ENCODE results near the gene LRP4.
A peak's percentile ranks its signal among the peaks of the same experiment; 100 is the strongest.

The LRP4 gene

DNA sequence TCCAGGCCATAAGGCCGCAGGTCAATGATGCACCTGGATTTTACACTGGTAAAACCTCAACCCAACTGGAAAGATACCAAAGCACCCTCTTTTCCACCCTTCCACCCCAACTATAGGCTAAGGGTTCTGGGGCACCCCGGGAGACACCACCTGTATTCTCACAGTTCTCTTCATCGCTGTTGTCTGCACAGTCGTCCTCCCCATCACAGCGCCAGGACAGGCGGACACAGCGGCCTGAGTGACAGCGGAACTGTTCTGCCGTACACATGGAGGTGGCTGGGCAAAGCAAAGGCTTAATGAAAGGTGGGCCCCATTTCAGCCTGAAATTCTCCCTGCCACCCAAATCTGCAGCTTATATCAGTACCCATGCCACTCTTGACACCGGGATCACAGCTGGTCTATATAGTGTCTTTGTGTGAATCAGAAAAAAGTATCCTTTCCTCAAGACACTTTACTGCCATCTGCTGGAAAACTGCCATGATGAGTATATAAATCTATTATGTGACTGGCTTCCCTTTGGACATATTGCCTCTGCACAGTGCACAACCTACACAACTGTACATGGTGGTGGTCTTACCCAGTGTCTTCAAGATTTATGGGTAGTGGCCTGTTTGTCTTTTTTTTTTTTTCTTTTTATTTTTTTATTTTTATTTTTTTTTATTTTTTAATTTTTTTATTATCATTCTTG, 21.5 kb downstream of the LRP4 start:
- no peak for DNase-seq (ENCODE audit: low read depth in 4 of 4, low spot score in 1 of 4)

DNA sequence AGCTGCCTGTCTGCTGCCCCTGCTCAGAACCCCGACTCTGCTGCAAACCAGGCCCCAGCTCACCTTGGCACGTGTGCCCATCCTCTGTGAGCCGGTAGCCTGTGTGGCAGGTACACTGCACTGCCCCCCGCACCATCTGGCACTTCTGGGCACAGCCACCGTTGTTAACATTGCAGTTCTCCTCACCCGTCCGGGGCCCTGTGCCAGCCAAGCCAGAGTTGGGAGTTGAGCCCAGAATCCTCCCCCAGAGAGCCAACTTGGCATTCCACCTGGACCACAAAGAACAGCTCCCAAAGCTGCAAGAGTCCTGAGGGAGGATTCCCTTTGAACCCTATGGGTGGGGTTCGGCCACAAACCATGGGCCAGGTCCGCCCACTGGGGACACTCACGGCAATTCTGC, 22.5 kb downstream of the LRP4 start:
- DNase-seq (ENCODE audit: low read depth in 4 of 4, low spot score in 1 of 4): no peak

DNA sequence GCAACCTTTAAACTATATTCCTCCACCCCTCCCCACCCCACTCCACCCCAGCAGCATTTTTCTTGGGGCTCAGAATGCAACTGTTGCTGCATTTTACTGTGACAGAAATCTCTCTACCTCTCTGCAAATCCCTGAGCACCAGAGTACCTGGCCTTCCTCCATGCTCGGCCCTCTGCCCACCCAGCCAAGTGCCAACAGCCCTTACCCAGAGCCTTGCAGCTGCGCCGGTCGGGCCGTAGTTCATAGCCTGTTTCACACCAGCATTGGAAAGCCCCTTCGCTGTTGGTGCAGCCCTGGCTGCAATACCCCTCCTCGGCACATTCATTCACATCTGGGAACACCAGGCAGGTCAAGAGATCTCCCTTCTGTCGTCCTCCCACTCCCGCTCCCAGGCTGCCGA, 23.4 kb downstream of the LRP4 start:
- no peak for DNase-seq (ENCODE audit: low read depth in 4 of 4, low spot score in 1 of 4)

DNA sequence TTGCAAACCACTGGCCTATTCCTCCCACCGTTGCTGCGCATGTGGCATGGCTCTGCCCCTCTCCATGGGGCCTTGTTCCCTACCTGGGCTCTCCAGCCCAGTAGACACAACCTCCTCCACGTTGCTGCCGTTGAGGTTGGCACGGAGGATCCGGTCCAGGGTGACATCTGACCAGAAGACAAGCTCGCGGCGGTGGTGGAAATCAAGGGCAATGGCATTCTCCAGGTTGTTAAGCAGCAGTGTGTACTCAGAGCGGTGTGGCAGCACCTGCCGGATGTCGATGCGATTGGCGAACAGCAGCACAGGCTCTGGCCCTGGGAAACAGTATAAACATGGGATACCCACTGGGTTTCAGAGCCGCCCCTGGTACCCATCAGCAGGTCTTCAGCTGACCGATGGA, 23.8 kb downstream of the LRP4 start:
- no peak for DNase-seq (ENCODE audit: low read depth in 4 of 4, low spot score in 1 of 4)

DNA sequence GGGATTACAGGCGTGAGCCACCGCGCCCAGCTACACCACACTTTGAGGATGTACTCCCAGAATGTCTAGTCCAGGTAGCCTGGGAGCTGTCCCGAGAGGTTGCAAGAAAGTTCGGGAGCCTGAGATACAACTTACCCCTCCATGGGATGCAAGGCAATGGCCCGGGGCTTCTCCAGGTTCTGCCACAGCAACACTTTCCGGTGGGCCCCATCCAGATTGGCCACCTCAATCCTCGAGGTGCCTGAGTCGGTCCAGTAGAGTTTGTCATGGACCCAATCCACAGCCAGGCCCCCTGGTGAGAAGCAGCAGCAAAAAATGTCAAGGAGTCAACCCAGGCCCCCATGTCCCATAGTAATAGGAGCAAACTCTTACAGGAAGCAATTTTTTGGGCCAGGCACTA, 25.5 kb downstream of the LRP4 start:
- DNase-seq (ENCODE audit: low read depth in 4 of 4, low spot score in 1 of 4): no peak

DNA sequence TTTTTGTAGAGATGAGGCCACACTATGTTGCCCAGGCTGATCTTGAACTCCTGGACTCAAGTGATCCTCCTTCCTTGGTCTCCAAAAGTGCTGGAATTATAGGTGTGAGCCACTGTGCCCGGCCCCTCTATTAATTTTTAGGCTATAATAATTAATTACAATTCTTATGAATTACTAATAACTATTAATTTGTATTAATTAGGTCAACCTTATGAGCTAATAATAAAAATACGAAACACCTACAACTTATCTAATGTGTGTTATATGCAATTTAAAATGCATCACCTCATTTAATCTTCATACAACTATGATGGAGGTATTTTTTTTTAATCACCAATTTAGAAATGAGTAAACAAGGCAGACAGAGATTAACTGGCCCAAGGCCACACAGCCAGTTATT, 26.2 kb downstream of the LRP4 start:
- no peak for DNase-seq (ENCODE audit: low read depth in 4 of 4, low spot score in 1 of 4)

DNA sequence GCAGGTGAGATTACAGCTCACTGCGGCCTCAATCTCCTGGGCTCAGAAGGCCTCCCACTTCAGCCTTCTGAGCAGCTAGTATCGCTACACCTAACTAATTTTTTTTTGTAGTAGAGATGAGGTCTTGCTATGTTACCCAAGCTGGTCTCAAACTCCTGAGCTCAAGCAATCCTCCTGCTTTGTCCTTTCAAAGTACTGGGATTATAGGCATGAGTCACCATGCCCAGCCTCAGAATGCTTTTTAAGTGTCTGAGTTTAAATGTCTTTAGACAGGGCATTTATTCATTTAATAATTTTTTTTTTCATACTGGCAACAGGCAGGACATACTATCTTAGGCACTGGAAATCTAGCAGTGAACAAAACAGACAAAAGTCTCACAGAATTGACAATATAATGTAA, 27.7 kb downstream of the LRP4 start:
- DNase-seq (ENCODE audit: low read depth in 4 of 4, low spot score in 1 of 4): no peak

DNA sequence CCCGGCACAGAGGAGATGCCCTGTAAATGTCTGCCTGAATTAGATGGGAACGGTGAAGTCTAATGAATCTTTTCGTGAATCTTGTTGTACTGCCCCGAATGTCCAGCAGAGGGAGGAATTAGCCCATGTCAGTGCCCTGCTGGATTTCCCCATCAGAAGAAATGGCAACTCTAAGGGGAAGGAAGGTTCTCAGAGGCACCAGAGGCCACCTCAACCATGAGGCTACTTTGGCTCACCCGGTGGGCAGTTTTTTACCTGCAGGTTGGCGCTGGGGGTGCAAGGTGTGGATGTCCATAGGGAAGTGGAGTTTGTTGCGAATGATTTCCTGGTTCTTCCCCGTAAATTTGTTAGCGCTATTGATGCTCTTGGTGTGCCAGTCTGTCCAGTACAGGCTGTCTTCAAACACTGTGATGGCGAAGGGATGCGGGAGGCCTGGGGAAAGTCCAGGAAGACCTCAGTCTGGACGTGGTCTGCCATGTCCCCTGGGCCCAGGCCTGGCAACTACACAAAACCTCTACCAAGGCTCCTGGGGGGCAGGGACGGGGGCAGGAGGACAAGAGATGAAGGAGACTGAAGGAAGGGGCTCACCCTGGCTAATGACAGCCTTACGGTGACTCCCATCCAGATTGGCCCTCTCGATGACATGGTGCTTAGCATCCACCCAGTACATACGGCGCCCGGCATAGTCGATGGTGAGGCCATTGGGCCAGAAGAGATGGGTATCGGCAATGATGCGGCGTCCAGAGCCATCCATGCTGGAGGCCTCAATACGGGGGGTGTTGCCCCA, 28.5 kb downstream of the LRP4 start:
- DNase-seq (ENCODE audit: low read depth in 4 of 4, low spot score in 1 of 4): peak; percentile 51 to 72 (median 58)

DNA sequence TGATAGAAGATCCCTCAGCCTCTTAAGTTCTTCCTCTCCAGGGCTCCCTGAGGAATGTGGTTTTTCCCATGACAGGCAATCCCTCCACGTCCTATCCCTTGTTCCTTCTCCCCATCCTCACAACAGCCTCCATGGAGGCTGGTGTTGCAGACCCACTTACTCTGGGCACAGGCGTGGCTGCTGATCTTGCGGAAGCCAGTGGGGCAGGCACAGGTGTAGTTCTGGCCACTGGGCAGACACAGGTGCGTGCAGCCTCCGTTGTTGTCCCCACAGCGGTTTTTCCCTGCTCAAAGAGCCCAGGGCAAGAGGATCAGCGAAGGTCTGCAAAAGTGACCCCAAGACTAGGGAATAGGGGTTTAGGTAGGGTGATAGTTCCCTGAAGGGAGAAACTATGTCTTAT, 29.1 kb downstream of the LRP4 start:
- DNase-seq (ENCODE audit: low read depth in 4 of 4, low spot score in 1 of 4): no peak

DNA sequence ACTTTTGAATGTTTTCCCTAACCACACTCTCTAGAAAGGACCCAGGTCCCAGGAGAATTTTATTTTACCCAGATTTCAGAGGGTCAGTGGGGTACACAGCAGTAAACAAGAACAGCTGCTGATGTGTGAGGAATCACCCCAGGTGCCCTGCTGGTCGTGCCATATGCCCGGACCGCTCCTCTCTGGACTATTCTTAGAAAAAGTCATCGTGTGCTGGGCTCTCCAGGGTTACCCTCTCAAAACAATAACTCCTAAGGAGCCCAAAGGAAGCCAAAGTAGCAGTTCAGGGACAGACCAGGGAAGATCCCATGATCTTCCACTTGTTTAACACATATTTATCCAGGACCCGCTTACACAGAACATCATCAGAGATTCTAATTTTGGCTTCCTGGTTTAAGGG, 29.7 kb downstream of the LRP4 start:
- no peak for DNase-seq (ENCODE audit: low read depth in 4 of 4, low spot score in 1 of 4)

DNA sequence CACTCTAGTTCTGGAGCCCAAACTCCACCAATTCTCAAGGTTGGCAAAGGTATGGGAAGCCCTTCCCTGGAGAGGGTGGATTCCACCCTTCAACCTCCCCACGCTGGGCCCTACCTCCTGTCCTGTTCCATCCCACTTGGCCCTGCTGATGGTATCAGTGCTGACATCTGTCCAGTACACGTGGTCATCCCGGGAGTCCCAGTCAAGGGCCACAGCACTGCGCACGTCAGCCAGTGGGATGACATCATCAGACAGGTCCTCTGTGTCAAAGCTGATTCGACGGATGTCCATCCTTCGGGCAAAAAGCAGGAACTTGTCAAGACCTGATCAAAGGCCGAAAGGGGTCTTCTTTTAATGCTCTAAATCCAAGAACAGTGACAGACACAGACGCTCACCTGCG, 32.1 kb downstream of the LRP4 start:
- no peak for DNase-seq (ENCODE audit: low read depth in 4 of 4, low spot score in 1 of 4)

DNA sequence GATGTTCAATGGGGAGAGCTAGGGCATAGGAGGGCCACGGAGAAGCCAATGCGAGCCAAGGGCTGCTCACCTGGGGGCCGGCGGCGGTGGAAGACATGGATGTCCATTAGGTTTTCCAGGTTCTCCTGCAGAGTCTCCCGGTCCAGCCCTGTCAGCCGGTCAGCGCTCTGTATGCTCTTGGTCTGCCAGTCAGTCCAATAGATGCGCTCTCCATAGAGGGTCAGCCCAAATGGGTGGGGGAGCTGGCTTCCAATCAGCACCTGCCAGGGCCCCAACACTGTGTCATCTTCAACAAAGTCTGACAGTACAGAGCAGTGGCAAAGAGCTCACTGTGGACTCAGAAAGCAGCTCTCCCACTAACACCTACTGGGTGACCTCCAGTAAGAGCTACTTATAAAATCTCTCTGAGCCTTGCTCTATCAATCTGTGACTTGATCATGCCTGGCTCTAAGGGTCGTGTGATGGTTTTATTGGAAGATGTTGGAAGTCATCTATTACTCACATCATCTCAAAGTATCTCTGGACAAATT, 39.2 kb downstream of the LRP4 start:
- DNase-seq (ENCODE audit: low read depth in 4 of 4, low spot score in 1 of 4): no peak

DNA sequence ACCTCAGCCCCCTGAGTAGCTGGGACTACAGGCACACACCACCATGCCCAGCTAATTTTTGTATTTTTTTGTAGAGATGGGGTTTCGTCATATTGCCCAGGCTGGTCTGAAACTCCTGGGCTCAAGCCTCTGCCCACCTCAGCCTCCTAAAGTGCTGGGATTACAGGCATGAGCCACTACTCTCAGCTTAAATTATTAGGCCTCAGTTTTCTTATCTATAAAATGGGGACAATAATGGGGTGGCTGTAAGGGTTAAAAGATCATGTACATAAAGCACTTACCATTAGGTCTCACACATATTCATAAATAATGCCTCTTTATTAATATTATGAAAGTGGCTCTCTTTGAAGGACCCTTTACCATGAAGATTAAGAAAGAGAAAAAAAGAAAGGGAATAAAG, 40.8 kb downstream of the LRP4 start:
- no peak for DNase-seq (ENCODE audit: low read depth in 4 of 4, low spot score in 1 of 4)

DNA sequence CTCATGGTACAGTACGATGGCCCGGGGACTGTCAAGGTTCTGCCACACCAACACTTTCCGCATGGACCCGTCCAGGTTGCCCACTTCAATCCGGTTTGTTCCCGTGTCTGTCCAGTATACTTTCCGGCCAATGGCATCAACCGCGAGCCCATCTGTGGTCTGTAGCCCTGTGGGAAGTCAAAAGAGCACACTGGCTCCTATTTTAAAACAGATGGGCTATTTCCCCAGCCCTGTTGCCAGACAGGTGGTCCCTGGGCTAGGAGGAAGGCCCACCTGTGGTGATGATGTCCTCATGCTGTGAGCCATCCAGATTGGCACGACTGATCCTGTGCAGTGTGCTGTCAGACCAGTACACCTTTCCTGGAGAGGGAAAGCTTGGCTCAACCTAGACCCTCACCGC, 41.9 kb downstream of the LRP4 start:
- DNase-seq (ENCODE audit: low read depth in 4 of 4, low spot score in 1 of 4): no peak

DNA sequence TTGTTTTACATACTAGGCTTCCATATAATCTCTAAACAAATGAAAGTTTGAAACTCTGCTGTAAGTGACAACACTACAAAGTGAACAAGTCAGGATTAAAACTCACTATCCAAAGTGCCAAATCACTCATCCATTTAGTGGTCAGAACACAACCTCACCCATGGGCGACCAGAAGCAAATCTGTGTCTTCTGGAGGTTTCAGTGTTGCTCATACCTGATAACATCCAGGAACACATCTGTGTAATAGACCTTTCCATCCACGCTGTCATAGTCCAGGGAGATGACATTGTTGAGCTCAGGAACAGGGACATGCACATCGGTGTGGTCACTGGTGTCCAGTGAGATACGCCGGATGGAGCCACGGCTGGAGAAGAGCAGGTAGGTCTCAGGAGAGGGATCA, 43.8 kb downstream of the LRP4 start:
- DNase-seq (ENCODE audit: low read depth in 4 of 4, low spot score in 1 of 4): no peak

DNA sequence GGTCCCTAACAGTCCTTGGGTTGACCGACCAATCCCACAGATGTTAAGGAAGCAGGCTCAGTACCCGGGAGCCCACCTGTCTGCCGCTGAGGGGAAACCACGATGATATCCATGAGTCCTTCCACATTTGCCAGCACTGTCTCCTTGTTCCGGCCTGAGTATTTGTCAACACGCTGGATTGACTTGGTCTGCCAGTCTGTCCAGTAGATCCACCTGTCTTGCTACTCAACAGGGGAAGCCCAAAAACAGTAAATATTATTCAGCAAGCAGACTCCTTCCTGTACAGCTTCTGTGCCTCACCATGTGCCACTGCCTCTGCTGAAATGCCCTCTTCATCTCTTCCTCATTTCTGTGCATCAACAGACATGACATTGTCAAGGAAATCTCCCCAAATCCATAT, 49.4 kb downstream of the LRP4 start:
- no peak for DNase-seq (ENCODE audit: low read depth in 4 of 4, low spot score in 1 of 4)

DNA sequence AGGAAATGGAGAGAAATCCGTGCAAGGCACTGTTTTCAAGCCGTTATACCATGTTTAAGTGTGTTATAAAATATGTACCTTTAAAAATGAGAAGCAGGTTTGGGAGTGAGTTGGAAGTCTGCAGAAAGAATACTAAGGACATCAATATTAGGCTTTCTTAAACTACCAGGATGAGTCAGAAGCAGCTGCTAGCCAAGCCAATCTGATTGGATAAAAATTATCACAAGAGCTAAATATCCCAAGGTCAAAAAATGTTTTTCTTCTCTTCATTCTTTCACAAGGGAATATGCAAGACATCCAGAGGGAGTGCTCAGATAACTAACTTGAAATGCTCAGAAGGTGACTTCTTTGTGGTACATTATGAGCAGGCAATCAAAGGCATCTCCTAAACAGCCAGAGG, 53.0 kb downstream of the LRP4 start:
- DNase-seq (ENCODE audit: low read depth in 4 of 4, low spot score in 1 of 4): no peak

DNA sequence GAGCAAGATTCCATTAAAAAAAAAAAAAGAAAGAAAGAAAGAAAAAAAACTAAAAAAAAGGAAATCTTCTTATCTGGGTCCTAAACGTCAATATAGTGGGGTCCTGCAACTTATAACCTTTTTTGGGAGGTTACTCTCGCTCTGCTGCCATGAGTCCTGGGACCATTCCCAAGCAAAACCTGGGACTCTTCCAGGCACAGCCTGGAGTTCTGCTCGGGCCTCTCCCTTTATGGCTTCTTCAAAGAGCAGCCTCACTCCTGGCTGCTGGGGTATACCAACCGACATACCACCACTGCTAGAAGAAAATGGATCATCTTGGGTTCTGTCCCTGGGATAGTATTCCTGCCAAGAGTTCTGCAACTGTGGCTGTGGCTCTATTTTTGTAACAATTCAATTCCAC, 58.1 kb downstream of the LRP4 start:
- no peak for DNase-seq (ENCODE audit: low read depth in 4 of 4, low spot score in 1 of 4)

DNA sequence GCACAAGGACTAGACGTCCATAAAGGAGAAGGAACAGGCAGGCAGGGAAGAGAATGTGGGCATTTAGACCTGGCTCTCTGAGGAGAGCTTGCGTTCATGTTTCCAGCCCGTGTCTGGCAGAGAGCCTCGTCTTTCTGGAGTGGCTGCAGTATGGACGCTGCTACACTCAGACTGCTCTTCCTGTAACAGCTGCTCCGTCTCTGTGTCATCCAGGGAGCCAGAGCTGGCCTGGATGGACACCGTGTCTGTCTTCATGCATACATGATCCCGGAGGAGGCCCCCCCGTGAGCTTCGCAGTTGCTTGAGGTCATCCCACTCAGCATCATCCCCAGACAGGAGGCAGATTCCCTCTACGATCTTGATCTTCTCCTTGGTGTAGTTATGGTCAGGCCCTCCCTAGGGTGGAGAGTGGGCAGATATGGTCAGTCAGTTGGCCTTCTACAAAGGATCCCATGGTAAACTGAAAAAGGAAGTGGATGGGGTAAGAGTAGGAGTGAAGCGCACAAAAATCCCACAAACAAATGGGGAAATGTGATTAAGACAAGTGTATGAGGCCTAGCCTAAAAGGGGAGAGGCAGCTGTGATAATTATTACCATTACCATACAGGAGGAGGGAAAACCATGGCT, 59.3 kb downstream of the LRP4 start:
- DNase-seq (ENCODE audit: low read depth in 4 of 4, low spot score in 1 of 4): no peak

DNA sequence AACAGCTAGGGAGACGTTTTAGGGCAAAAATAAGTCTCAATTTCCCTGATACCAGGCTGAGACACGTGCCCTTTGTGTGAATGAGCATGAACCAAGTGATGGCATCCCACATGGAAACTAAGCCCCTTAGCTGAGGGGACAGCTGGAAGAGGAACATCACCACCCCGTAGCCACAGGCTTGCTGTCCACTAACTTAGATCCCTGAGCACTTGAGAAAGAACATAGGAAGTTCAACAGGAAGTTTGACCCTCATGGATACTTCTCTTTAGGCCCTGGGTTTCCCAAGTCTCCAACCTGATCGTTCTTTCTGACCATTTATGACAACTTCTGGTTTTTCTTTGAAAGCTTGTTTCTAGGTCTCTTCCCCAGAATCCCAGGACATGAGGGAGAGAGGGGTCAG, 60.7 kb downstream of the LRP4 start:
- DNase-seq (ENCODE audit: low read depth in 4 of 4, low spot score in 1 of 4): no peak

DNA sequence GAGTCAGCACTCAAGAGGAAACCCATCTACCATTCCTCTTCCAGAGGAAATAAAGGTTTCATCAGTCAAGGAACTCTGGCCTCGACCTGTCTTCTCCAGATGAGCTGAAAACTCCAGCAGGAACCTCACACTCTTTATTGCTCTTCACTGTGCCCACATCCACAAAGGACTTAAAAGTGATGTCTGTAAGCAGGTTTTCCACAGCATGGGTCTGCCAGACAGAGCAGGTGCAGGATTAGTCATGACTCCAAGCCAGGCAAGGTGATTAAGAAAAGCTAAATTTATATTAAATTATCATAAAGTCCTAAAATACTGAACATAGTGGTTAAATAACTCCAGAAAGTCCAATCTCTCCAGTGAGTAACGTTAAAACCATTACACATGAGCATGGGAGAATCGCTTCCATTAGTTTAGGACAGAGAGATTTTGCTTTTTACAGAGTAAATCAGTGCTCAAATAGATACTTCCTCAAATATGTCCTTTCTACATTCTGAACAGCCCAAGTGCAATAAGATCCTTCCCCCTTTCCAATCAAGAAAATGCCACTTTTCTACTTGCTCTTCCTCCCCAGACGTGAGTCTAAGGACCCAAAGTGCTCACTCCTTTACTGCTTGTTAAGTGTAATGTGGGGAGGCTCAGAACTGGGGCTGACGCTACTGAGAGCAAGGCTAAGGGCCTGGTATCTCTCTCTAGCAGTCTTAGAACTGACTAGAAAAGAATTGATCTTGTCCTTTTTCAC, 61.6 kb downstream of the LRP4 start:
- DNase-seq (ENCODE audit: low read depth in 4 of 4, low spot score in 1 of 4): no peak

DNA sequence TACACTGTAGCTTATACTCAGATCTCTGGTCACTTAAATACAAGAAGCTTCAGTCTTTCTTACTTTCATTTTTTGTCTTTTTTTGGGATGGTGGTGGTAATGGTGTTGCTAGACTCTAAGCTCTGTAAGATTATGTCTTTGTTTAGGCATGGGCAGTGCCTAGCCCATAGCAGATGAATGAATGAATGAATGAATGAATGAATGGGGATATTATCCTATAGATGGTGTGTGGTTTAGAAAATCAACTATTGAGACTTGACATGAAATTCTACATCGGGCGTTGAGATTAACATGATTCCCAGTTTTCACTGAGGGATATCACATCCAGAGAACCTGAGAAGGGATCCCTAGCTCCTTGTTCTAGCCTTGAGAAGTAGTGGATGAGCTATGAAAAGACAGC, 62.5 kb downstream of the LRP4 start:
- no peak for DNase-seq (ENCODE audit: low read depth in 4 of 4, low spot score in 1 of 4)

Measured in stimulated activated CD4-positive, alpha-beta T cell treated with anti-CD3 and anti-CD28 coated beads, Interleukin-1b, Interleukin-23, amount 100 ng/mL, for 24 hours (primary cell).